Transverse colon (tissue), 3 donors: ENCODE data around the gene CFAP97.

Experiments
- CTCF ChIP-seq, 5 experiments: fragments of 200-600 bp in 3 of 5; fragments of 450-650 bp in 2 of 5; sonication (generic) in 3 of 5; IDR thresholded peaks; 1 replicate in 2 of 5; 2 replicates in 3 of 5; pipeline ENCODE4 v1.5.1; 2016 to 2017; ENCODE audit warnings: antibody characterized with exemption in 5 of 5, inconsistent platforms in 3 of 5, mild to moderate bottlenecking in 2 of 5, moderate library complexity in 1 of 5
- EP300 ChIP-seq: sonication (generic); formaldehyde crosslinking; IDR thresholded peaks from one replicate; pipeline ENCODE4 v1.6.1; 2017; ENCODE audit warnings: antibody characterized with exemption, low read depth

DNA sequence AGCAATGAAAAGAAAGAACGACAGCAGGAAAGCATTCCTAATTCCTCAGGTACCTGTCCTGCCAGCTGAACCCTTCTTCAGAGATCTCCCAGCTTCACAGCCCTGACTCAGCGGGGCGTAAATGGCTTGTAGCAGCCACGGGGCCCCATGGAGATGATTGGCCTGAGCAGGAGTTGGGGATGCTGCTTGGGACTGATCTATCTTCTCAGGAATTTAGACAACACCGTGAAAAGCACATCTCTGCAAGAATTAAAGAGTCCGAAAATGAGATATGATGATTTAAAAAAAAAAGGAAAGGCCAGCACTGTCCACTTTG, 83.2 kb downstream of the CFAP97 start:
- TF ChIP-seq CTCF (IDR thresholded peaks at IDR 0.05) (no peak), EP300 (no peak)
